DMS114 treated with DMSO at 0.1 percent for 48 hours (cell line): ENCODE results near the gene KLC4.

Experiments
- DNase-seq: peaks from one replicate; lab custom pipeline; 2025; ENCODE audit not compliant: unreplicated experiment; lab: John Stamatoyannopoulos, UW

The KLC4 gene

DNA sequence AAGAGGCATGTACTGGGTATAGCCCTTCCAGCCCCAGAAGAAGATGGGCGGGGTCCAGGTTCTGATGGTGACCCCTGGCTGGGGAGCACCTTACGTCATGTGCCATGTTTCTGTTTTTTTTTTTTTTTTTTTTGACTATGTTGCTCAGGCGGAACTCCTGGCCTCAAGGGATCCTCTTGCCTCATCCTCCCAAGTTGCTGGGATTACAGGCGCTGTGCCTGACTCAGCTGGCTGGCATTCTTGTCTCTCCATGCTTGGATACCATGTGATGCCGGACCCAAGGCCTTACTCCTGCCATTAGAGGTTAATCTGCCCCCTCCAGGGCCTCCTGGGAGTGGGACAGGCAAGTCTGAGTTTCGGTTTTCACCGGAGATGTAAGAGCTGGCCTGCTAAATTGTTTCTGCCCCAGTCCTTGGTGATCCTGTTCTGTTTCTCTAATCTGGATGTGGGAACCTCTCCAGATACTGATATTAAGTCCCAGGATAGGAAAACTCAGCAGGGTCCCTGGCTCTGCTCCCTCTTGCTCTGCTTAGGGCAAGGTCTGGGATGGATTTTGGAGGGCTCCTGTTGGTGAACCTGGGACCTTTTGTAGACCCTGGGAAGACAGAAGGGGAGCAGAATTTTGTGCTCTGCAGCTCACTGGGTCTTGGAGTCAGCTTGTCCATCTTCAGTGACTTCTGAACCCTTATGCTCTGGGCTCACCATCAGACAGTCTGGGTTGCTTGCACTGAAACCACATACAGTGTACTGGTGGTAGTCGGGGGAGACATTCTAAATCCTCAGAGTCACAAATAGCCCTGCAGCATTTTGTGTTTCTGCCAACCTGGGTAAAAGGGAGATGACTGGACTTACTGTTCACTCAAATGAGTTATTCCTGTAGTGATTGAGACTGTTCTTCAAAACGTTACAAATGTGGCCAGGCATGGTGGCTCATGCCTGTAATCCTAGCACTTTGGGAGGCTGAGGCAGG is 61.8 kb downstream of the KLC4 start:
- DNase-seq, result no peak

DNA sequence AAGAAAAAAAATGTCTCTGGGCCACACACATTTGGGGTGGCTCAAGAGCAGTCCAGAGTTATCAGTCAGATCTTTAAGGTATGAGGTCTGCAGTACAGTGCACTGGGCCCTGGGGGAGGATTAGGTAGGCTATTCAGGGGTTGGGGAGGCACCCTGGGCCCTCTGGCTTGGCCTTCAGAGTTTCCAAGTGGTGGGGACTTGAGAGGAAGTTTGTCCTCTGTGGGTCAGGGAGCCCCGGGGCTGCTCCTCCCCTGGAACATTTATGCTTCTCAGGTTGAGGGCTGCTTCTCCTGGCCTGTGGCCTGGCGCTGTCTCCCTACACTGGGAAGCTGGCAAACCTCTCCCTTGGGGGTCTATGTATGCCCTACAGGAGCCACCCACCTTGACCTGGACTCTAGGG is 62.7 kb downstream of the KLC4 start:
- DNase-seq, result no peak

DNA sequence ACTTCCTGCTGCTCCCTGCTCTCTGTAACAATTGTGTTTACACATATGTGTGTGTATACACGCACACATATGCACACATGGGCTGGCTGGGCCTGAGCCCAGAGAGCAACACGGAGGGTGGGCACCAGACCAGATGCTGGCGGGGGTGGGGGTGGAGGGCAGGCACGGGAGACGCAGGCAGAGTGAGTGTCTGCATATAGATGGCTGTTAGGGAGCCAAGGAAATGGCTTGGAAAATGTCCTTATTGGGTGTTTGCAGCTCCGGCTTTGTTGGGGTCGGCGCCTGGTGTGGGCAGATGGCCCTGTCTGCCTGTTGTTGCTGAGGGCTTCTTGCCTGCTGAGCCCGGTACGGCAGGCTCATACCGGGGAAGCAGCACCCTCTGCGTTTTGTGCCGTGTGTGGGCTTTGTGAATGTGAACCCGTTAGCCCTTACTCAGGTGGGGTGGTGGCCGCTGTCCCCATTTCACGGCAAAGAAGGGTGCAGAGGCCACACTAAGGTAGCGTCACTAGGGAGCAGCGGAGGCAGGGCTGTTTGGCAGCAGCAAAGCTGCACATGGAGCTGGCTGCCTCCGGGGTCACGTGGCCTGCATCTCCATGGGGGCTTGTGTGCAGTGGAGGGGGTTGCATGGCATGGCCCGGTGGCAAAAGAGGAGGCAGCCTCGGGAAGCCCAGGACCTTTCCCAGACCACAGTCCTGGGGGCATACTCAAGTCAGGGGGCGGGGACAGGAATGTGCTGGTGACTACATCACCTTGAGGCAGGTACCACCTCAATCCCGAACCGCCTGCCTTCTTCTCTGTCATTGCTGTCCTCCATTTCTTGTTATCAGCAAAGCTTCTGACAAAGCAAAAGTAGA is 64.3 kb downstream of the KLC4 start:
- no peak for DNase-seq

DNA sequence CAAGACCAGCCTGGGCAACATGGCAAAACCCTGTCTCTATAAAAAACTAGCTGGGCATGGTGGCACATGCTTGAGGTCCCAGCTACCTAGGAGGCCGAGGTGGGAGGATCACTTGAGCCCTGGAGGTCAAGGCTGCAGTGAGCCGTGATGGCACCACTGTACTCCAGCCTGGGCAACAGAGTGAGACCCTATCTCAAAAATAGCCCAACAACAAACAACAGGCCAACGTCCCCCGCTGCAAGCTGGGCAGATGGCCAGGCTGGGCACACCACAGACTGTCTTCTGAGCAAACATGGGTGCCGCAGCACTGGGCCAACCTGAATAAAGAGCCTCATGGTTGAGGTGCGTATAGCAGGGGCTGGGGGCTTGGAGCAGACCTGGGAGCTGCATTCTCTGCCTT is 65.0 kb downstream of the KLC4 start:
- no peak for DNase-seq
